AG09309 (cell line): ENCODE results near the gene FUT6.
A peak's percentile ranks its signal among the peaks of the same experiment; 100 is the strongest.

Source experiments
- DNase-seq: peaks from one replicate; pipeline ENCODE4 v3.0.0-alpha.2; 2010; ENCODE audit warnings: low read depth
- H3K4me3 ChIP-seq: 2 replicates; pipeline ENCODE4 v1.5.1; 2011; ENCODE audit warnings: mild to moderate bottlenecking, low read depth, low read length, moderate library complexity; ENCODE audit not compliant: control insufficient read depth
- TF ChIP-seq, protein P1 (sequence below): IDR thresholded peaks from 2 replicates; pipeline ENCODE4 v1.5.1; 2011; ENCODE audit warnings: mild to moderate bottlenecking, low read depth, low read length, inconsistent platforms; ENCODE audit not compliant: insufficient read depth, control insufficient read depth; ENCODE audit errors: missing control alignments

Gene FUT6

GRCh38 chr19:5806133-5806489 lies 33.4 kb downstream of the FUT6 start:
- TF ChIP-seq, protein P1, sequence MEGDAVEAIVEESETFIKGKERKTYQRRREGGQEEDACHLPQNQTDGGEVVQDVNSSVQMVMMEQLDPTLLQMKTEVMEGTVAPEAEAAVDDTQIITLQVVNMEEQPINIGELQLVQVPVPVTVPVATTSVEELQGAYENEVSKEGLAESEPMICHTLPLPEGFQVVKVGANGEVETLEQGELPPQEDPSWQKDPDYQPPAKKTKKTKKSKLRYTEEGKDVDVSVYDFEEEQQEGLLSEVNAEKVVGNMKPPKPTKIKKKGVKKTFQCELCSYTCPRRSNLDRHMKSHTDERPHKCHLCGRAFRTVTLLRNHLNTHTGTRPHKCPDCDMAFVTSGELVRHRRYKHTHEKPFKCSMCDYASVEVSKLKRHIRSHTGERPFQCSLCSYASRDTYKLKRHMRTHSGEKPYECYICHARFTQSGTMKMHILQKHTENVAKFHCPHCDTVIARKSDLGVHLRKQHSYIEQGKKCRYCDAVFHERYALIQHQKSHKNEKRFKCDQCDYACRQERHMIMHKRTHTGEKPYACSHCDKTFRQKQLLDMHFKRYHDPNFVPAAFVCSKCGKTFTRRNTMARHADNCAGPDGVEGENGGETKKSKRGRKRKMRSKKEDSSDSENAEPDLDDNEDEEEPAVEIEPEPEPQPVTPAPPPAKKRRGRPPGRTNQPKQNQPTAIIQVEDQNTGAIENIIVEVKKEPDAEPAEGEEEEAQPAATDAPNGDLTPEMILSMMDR: no peak
- no peak for DNase-seq
- no peak overlapping the region for H3K4me3 ChIP-seq

DNA sequence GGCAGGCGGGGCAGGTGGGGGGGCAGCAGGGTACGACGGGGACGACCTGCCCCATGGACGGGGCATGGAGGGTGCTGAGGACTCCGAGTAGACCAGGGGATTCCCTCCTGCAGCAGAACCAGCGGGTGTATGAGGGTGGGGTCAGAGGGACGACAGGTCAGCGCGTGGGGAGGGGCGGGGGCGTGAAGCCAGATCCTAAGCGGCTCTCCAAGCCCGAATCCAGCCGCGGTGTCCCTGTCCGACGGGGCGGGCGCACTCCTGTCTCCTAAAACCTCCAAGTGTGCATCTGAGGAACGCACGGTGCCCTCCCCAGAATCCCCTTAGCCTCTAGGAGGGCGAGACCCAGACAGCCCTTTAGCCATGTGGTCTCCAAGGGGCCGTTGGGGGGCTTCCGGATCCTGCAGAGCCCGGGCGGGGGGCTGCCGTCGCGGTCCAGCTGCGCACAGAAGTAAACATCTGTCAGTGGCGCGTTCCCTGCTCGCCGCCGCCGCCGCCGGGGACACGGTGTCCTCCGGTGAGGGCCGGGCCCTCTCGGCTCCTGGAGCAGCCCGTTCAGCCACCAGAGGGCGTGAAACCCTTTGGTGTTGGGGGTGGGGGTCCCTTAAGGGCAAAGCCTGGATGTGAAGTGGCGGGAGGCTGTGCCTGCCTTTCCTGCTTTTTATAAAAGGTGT lies 33.9 kb downstream of the FUT6 start:
- TF ChIP-seq, protein P1: peak; percentile 72
- H3K4me3 ChIP-seq: no peak overlapping the region
- DNase-seq: no peak

DNA sequence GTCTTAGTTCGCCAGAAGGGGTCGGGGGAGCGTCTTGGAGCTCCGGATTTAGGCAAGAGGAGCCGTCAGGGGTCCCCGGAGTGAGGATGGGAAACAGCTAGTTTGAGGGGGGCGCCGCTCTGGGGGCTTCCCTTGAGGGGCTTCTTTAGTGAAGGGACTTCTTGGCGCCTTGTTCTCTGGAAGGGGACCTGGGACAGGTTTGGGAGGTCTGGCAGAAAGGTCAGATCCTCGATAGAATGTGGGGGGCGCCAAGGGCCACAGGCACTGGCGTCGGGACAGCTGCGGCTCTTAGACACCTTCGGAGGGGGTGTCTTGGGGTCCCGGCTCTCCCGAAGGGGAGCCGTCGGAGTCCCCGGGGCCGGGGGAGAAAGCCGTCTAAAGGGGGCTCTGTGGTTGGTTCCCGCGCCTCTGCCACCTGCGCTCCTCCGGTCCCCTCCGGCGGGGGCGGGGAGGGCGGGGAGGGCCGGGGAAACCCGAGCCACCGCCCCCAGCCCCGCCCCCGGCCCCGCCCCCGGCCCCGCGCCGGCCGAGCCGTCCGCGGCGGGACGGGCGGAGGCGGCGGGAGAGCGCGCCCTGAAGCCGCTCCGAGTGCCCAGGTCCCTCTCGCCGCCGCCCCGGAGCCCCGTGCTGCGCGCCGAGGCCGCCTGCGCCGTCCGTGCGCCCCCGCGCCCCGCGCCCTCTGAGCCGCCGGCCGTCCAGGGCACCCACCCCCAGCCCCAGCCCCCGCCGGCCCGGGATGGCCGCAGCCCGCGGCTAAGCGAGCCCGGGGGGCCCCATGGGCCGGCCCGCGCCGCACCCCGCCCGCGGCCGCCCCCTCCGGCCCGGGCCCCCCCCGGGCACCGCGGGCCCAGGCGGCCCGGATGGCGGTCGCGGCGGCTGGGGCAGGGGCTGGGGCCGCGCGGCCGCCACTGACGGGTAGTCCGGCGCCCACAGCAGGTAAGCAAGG lies 34.7 kb downstream of the FUT6 start, which contains the start of gene NRTN:
TSS of gene NRTN (plus strand) at position 552 of the 946 bp plus-strand sequence. CDS start 19,099 bp downstream, outside the sequence.
- TF ChIP-seq, protein P1: no peak
- DNase-seq: no peak
- H3K4me3 ChIP-seq: peak within 1 kb of the TSS; percentile 40

DNA sequence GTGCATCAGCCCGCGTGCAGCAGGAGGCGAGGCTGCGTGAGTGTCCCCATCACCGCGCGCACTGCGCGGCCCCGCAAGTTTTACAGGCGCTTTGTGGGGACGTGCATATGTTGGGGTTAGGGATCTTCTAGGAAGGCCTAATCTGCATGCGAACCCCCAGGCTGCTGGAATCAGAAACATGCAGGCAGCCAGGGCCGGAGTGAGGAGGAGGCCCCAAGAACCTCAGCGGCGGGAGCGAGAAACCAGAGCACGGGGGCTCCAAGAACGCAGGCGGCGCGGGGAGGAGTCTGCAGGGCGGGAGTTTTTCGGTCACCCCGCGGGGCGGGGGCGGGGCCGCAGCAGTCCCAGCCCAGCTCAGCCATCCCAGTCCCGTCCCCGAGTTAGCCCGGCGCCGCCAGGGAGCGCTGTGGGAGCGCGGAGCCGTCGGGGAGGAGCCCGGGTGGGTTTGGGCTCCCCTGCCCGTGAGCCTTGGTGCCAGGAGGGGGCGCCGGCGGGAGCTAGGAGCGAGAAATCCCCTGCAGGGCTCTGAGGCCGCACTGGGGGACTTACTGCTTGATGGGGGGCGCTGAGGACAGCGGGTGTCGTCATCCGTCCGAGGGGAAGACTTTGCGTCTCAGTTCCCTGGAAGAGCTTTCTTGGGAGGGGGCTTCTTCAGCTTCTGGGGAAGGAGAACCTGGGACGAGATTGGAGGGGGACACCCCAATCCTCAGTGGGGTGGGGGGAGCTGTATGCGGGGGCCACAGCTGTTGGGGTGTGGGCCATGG lies 35.6 kb downstream of the FUT6 start:
- TF ChIP-seq, protein P1: peak; percentile 90
- no peak for DNase-seq
- H3K4me3 ChIP-seq: peak overlapping the region; percentile 40

DNA sequence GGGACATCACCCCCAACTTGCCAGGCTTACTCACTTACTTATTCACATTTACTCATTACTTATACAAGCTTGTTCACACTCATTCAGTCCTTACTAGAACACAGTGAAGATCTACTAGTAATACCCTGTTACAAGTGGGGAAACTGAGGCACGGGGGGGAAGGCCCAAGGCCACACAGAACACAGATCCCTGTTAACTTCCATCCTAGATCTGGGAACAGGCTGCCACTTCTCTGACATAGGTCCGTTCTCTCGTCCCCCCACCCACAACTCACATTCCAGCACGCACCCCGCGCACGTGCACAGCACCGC lies 36.1 kb downstream of the FUT6 start:
- no peak for DNase-seq
- peak overlapping the region; percentile 40 for H3K4me3 ChIP-seq
- TF ChIP-seq, protein P1: no peak
